HUES64 (cell line): ENCODE data around the gene ELL2.

Experiments used
- H3K27ac ChIP-seq: 2 replicates; pipeline ENCODE4 v1.7.0; 2013; ENCODE audit warnings: low read depth, low read length, inconsistent platforms
- H3K27me3 ChIP-seq: 2 replicates; pipeline ENCODE4 v1.6.1; 2013; ENCODE audit warnings: mild to moderate bottlenecking, low read length; ENCODE audit not compliant: insufficient read depth
- H3K36me3 ChIP-seq: 2 replicates; pipeline ENCODE4 v1.6.1; 2013; ENCODE audit warnings: mild to moderate bottlenecking, low read length; ENCODE audit not compliant: insufficient read depth
- H3K4me1 ChIP-seq: 2 replicates; pipeline ENCODE4 v1.6.1; 2013; ENCODE audit warnings: mild to moderate bottlenecking, low read length, moderate library complexity; ENCODE audit not compliant: insufficient read depth
- H3K4me3 ChIP-seq: 2 replicates; pipeline ENCODE4 v1.5.1; 2013; ENCODE audit warnings: mild to moderate bottlenecking, low read length, moderate library complexity
- H3K9ac ChIP-seq: 2 replicates; pipeline ENCODE4 v1.6.1; 2013; ENCODE audit warnings: mild to moderate bottlenecking, low read depth, low read length
- H3K9me3 ChIP-seq: 2 replicates; pipeline ENCODE4 v1.6.1; 2013; ENCODE audit warnings: low read depth, low read length; ENCODE audit not compliant: insufficient read depth
- WGBS: fragments of 150-250, 120-280 bp; methylation state at CpG from one replicate; pipeline ENCODE4 v1.1.7; 2013; ENCODE audit warnings: missing lambda C conversion rate; 5-methylcytosine and 5-hydroxymethylcytosine counted together

The ELL2 gene

DNA sequence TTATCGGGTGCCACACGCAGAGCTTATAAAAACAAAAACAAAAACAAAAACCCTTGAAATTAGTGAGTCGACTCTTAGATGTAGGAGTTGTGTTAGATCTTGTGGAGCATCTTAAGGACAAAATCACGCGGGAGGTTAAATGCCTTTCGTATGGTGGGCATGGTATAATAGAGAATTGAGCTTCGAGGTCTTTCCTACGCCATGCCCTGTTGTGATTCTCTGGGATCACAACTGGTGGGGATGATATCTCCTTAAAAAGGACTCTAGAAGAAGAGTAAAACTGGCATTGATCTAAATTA, 773 bp upstream of the ELL2 start:
- H3K27ac ChIP-seq, result peak overlapping the region; percentile 86
- 73% methylated on average over 6 of the region's 8 CpGs for WGBS
- H3K4me1 ChIP-seq, result peaks cover 45% of the 10 kb centered on the region
- no peaks in the 10 kb centered on the region for H3K36me3 ChIP-seq
- H3K4me3 ChIP-seq, result peak overlapping the region; percentile 82
- peaks cover 13% of the 10 kb centered on the region for H3K27me3 ChIP-seq
- no peaks in the 10 kb centered on the region for H3K9me3 ChIP-seq
- H3K9ac ChIP-seq, result peak overlapping the region; percentile 61

DNA sequence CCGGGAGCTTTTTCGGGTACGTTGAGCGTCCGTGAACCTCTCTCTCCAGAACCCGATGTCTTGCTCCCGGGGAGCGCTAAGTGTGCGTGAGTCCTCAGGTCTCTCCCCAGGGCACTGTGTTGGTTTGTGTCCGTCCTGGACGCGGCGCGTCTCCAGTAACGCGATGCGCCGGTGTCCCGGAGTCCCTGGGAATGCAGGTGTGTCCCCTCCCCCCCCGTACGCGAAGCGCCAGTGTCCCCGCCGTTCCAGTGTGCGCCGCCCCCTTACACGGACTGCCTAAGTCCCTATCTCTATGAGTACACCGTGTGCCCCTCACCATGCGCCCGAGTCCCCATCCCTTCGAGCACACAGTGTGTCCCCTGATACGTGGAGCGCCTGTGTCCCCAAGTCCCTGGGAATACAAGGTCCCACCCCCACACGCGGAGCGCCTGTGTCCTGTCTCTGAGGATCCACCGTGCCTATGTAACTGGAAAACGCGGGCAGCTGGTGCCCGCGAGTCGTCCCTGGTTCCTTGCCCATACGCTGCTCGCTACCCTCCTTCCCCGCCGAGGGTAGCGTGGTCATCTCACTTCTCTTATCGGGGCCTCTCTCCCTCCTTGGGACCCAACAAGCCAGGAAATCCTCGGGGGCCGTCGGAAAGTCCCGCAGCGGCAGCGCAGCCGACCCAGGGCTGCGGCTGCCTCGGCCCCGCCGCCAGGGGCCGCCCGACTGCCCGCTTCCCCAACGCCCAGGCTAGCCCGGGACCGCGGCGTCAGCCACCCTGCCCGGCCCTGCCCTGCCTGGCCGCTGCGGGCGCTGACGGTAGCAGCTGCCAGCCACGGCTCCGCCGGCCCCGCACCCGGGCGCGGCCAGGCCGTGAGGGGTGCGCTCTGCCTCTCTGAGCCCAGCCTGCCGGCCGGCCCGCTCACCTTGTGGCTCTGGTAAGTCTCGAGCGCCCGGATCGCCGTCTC, 709 bp downstream of the ELL2 start:
- H3K9ac ChIP-seq, result peak overlapping the region; percentile 81
- H3K4me1 ChIP-seq, result peaks cover 54% of the 10 kb centered on the region
- H3K27me3 ChIP-seq, result peaks cover 13% of the 10 kb centered on the region
- peak overlapping the region; percentile 86; the same call in 1 of the 2 replicates for H3K27ac ChIP-seq
- H3K4me3 ChIP-seq, result peak overlapping the region; percentile 82
- no peaks in the 10 kb centered on the region for H3K36me3 ChIP-seq
- under 1% methylated on average over 90 of the region's 90 CpGs for WGBS
- no peaks in the 10 kb centered on the region for H3K9me3 ChIP-seq

DNA sequence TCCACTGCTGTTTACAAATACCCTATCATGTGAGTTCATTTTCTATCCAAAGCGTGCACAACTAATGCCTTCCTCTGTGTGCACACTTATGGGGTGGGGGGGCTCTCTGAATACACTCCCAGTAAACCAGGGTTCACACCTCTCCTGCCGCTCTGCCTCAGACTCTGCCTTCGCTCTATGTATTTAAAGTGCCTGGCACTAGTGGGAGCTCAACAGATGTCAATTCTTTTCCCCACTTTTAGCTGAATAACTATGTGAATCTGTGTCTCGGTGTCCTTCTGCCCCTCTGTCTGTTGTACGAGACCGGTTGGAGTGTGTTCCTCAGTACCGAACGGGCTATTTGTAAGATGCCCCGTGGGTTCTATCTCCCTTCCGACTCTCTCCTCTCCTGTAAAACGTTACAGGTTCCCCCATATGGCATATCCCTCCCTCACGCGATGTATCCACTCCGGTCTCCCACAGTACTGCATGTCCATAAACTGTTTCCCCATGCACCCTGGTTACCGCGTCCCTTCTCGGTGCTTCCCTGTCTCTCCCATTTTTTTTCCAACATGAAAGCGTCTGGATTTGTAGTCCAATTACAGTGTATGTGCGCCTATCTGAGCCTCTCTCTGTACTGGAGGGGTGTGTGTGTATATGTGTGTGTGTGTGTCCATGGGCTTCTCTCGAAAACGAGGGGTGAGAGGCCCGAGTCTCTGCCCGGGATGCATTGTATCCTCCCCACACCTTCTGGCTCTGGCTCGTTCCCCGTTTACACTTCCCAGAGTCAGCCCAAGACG, 1.6 kb downstream of the ELL2 start:
- H3K9ac ChIP-seq, result peak overlapping the region; percentile 81
- H3K27ac ChIP-seq, result no peak overlapping the region
- no peaks in the 10 kb centered on the region for H3K36me3 ChIP-seq
- WGBS, result 29% methylated on average over 26 of the region's 26 CpGs
- no peaks in the 10 kb centered on the region for H3K9me3 ChIP-seq
- peak overlapping the region; percentile 82 for H3K4me3 ChIP-seq
- peaks cover 13% of the 10 kb centered on the region for H3K27me3 ChIP-seq
- H3K4me1 ChIP-seq, result peaks cover 54% of the 10 kb centered on the region

DNA sequence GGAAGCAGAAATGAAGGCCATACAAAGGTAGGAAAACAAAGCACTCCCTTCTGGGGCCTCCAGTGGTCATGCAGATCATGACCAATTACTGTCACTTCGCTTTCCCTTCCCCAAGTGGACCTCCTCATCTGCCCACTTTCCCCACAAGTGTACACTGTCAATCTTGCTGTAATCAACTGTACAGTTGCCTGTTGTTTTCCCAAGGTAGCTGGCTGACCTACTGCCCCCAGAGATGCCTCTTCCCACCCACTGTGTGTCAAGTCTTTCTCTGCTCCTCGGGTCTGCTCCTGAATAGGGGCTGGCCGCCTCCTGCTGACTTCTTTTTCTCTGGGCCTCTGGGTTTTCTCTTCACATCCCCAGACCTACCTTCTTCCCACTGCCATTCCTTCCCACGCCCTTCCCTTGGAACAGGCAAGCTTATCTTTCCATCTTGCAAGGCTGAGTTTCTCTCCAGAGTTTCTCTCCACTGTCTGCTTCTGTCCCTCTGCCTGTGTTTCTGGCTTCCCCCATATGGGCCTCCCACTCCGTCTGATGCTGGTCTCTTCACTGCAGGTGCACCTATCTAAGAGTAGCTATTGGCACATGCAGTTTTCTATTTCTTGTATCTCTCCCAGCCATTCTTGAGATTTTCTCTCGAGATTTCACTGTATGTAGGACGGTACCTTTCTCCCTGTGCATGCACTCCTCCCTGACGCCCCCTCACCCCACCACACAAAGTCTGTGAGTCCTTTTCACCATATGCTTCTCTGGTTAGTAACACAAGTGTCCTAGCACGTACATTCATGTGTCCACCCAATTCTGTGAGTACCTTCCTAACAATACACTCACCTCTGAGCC, 2.4 kb downstream of the ELL2 start:
- Histone ChIP-seq H3K27ac (no peak overlapping the region), H3K36me3 (no peaks in the 10 kb centered on the region), H3K4me3 (peak overlapping the region; percentile 82), H3K9ac (no peak overlapping the region), H3K27me3 (peaks cover 13% of the 10 kb centered on the region), H3K4me1 (peaks cover 52% of the 10 kb centered on the region), H3K9me3 (no peaks in the 10 kb centered on the region)
- WGBS, result 49% methylated on average over 9 of the region's 9 CpGs

DNA sequence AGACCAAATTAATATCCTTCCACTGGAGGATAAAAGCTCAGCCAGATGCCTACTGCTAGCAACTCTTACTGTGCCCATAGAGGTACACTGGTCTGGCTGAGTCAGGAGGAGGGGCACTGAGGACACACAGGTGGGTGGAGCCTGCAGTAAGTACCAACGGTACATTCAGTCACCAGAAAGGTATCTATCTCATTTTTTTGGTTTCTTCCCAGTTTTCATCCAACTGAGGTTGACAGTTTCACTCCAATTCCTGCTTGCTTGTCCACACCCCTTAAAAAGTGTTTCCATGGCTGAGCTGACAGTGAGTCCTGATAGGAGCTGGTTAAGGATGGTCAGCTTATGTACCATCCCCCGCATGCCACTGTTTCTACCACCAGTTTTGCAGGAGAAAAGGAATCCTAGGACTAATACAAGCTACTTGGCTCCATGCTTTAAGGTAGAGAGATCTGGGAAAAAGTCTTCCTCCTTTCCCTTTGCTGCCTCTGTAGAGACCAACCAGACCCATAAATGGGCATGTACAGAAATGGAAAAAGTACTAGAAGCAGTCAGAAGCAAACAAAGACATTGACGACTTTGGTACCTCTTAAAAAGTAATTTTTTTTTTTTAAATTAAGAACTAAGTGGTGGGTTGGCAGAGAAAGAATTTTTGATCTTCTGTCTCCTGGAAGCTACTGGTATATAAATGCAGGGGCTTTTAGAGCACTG, 3.2 kb downstream of the ELL2 start:
- H3K36me3 ChIP-seq, result no peaks in the 10 kb centered on the region
- peak overlapping the region; percentile 82; the same call in 1 of the 2 replicates for H3K4me3 ChIP-seq
- H3K27ac ChIP-seq, result no peak overlapping the region
- H3K9ac ChIP-seq, result no peak overlapping the region
- H3K4me1 ChIP-seq, result peaks cover 44% of the 10 kb centered on the region
- peaks cover 13% of the 10 kb centered on the region for H3K27me3 ChIP-seq
- 64% methylated on average over 3 of the region's 3 CpGs for WGBS
- H3K9me3 ChIP-seq, result no peaks in the 10 kb centered on the region

DNA sequence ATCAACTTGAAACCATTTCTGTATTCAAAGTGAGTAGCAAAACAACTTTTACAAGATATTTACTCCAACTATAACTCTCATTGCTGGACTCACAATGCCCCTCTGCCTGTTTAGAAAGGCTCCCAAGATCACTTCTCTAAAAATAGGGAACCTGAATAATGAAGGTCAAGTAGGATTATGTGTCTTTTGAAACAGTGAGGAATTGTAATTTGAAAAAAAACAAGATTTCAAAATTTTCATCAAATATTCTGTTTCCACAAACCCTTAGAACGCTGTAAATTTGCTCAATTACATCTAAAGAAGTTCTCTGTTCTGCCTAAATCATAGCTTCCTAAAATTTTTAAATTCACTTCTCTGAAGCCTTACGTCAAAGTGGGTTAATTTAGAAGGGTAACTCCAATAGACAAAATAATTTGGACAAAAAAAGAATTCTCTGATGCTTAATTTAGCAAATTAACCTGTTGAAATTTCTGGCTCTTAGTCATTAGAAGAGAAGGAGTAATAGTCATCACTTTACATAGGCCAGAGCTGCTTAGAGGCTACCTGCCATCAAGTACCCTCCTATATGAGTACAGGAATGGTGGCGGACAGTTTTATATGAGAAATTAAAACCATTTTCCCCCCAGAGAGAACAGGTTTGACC, 4.0 kb downstream of the ELL2 start:
- H3K4me1 ChIP-seq, result peaks cover 37% of the 10 kb centered on the region
- H3K9me3 ChIP-seq, result no peaks in the 10 kb centered on the region
- WGBS, result 96% methylated on average over 2 of the region's 3 CpGs
- peaks cover 13% of the 10 kb centered on the region for H3K27me3 ChIP-seq
- no peak overlapping the region for H3K27ac ChIP-seq
- no peak overlapping the region for H3K4me3 ChIP-seq
- H3K9ac ChIP-seq, result no peak overlapping the region
- H3K36me3 ChIP-seq, result no peaks in the 10 kb centered on the region

DNA sequence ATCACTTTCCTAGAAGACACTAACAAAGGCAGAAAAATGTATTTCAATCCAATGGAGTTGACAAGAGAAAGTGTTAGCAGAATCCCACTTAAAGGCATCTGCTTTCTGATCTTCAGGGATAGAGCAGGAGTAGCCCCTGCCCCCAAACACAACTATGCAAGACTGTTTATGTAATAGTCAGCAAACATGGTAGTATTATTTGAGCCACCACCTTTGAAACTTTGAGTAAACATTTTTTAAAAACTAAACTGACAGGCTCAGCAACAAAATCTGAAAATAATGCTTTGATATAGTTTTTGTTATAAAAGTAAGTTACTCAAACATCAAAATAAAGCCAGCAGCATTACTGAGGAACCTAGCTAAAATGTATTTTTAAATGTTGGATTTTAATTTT, 4.8 kb downstream of the ELL2 start:
- Histone ChIP-seq H3K27ac (no peak overlapping the region), H3K4me3 (no peak overlapping the region), H3K4me1 (peaks cover 34% of the 10 kb centered on the region), H3K9ac (no peak overlapping the region), H3K36me3 (no peaks in the 10 kb centered on the region), H3K27me3 (peaks cover 13% of the 10 kb centered on the region), H3K9me3 (no peaks in the 10 kb centered on the region)

DNA sequence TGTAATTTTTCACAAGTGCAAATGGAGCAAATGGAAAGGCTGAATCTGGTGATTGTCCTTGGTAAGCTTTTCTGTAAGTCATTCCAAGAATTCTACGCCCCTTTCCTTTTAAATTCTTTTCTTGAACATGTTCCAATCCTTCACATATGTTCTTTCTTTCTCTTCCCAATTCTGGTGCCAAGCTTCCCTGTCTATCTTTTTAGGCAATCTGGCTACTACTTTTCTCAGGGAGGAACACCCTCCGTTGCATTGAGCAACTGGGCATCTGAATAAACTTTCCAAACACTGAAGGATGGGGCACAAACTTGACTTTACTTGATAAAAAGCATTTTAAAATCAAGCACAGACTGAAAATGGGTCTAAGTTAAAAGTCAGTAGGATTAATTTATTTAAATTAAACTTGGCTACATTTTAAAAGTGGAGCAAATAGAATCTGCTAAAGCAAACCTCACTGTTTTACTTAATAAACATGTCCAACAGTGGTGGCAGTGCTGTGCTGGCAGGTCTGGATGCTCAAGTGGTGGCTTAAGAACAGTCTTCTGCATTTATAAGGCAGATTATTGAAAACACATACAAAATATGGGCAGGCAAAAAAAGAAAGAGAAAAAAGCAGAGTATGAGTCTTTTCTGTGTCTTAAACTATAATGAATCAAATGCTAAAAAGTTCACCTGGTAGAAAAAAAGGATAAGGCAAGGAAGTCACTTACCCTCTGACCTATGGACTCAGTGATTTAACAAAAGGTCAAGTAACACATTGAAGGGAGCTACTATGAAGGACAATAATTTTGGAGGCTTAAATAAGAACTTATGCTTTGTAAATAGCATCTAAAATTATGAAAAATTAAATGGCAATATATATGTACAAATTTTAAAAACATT, 5.4 kb downstream of the ELL2 start:
- H3K9ac ChIP-seq, result no peak overlapping the region
- no peak overlapping the region for H3K4me3 ChIP-seq
- no peaks in the 10 kb centered on the region for H3K9me3 ChIP-seq
- no peak overlapping the region for H3K27ac ChIP-seq
- H3K36me3 ChIP-seq, result no peaks in the 10 kb centered on the region
- 89% methylated on average over 2 of the region's 2 CpGs for WGBS
- peaks cover 34% of the 10 kb centered on the region for H3K4me1 ChIP-seq
- peaks cover 13% of the 10 kb centered on the region for H3K27me3 ChIP-seq

DNA sequence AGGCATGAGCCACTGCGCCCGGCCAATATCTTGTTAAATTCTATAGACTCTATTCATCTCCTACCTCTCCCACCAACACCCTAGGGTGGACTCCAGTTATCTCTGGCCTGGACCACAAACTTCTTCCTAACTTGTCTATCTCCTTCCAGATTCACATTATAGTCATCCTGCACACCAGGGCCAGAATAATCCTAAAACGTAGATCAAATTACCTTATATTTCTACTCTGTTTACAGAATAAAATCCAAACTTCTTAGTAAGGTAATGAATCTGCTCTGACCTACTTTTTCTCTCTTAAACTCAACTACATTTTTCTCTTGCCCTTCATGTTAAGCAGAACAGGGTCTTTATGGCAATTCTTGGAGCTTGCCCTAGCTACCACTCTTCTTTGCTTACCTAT, 6.9 kb downstream of the ELL2 start:
- no peaks in the 10 kb centered on the region for H3K36me3 ChIP-seq
- 92% methylated on average over 3 of the region's 3 CpGs for WGBS
- H3K9ac ChIP-seq, result no peak overlapping the region
- no peaks in the 10 kb centered on the region for H3K9me3 ChIP-seq
- H3K27ac ChIP-seq, result no peak overlapping the region
- H3K27me3 ChIP-seq, result peaks cover 3% of the 10 kb centered on the region
- no peak overlapping the region for H3K4me3 ChIP-seq
- H3K4me1 ChIP-seq, result peaks cover 32% of the 10 kb centered on the region
